Measurements from ENCODE around the gene RAB5IF.
"Not testable (repeated sequence)": the region's sequence is repeated elsewhere in the genome, so short reads cannot be mapped to it uniquely, and the experiment has no call there.

RAB5IF gene

DNA sequence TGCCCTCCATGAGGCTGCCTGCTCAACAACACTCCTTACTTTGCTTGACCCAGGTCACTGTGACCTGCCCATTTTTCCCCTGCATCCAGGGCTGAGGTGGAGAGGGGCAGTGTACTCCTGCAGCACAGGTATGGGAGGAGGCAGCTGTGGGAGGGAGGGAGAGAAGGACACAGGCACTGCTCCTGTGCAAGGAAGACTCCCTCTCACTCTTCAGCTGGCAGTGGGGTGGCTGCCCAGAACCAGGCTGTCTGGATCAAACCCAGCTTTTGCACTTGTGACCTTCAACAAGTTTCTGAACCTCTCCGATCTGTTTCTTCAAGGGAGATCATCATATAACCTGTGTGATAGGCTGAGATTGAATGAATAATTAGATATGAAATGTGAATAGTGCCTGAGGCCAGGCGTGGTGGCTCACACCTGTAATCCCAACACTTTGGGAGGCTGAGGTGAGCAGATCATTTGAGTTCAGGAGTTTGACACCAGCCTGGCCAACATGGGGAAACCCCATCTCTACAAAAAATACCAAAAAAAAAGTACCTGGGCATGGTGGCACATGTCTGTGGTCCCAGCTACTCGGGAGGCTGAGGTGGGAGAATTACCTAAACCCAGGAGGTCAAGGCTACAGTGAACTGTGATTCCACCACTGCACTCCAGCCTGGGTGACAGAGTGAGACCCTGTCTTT is 18.1 kb upstream of the RAB5IF start:
- no peak for DNase-seq

- no peak for DNase-seq
These were observed 14.3 kb upstream of the RAB5IF start for GRCh38 chr20:36591281-36591680.

- no peak for DNase-seq
These were observed 13.5 kb upstream of the RAB5IF start for GRCh38 chr20:36591854-36592641.

GRCh38 chr20:36593347-36593929 is 12.1 kb upstream of the RAB5IF start:
- DNase-seq: no peak

DNA sequence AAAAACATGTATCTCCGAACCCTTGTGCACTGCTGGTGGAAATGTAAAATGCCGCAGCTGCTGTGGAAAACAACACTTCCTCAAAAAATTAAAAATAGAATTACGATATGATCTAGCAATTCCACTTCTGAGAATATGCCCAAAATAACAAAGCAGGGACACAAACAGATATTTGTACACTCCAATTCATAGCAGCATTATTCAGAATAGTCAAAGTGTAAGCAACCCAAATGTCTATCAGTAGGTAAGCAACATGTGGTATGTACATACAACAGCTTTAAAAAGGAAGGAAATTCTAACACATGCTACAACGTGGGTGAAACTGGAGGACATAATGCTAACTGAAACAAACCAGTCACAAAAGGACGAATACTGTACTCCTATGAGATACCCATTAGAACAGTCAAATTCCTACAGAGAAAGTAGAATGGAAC is 5.7 kb upstream of the RAB5IF start:
- DNase-seq: no peak

DNA sequence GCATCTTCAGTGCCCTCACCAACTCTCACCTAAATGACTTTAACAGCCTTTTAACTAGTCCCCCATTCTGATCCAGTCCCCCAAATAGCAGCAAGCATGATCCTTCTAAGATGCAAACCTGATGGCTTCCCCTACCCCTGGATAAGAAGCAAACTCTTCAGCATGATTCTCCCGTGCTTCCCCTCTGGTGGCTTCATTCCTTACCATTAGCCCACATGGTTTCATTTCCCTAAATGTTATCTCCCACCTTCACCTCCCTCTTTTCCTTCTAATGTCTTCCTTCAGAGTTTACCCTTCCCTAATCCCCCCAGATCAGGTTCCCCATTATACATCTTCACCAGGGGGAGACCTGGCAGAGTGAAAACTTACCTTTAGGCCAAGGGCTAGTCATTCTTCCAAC is 4.0 kb upstream of the RAB5IF start:
- no peak for DNase-seq

DNA sequence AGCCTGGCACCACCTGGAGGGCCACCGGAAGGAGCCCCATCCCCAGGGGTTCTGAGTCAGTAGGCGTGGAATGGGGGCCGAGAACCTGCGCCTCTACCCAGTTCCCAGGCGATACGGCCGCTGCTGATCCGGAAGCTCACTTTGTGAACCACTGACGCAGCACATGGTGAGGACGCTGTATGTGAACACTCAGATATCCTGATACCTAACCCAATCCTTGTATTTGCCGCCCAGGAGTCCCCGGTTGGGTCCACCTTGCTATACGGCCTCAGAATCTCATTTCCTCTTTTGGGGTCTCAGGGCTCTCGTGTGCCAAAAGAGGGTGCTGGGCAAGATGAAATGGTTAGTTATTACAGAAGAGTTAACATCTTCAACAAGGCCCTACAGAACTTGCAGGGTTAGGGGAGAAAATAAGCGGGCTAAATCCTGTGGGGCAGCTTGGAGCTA is 604 bp upstream of the RAB5IF start:
- DNase-seq: no peak

- no peak for DNase-seq
These were observed 833 bp downstream of the RAB5IF start for GRCh38 chr20:36606158-36607066.

DNA sequence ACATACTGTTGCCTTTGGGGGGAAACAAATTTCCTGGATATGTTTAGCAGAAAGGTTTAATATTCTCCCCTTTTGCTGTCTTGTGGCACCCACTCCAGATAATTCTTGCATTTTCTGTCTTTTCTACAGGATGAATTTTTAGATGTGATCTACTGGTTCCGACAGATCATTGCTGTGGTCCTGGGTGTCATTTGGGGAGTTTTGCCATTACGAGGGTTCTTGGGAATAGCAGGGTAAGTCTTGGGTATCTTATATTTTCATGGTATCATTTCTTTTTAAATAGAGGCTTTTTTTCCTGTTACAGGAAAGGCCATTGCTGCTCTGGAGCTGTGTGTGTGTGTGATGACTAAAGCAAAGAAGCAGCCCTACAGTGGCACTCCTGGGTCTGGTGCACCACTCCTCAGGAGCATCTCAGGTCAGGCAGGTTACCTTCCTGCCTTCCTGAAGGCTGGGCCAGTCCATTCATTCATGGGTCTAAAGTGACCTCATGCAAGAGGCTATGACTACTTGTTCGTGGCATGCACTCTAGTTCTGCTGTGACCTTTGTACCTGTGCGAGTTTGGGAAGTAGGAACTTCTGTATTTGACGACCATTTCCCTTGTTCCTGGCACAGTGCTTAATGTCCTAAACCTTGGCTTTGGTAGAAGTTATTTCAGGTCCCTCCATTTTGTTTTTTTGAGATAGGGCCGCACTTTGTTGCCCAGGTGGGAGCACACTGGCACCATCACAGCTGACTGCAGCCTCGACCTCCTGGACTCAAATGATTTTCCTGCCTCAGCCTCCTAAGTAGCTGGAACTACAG is 2.2 kb downstream of the RAB5IF start:
- DNase-seq: no peak

- DNase-seq: not testable (repeated sequence)
These were observed 2.8 kb downstream of the RAB5IF start for GRCh38 chr20:36608388-36608728.

GRCh38 chr20:36611625-36612024 is 6.0 kb downstream of the RAB5IF start:
- no peak for DNase-seq

- DNase-seq: no peak
These were observed 8.4 kb downstream of the RAB5IF start for GRCh38 chr20:36613974-36614373.

DNA sequence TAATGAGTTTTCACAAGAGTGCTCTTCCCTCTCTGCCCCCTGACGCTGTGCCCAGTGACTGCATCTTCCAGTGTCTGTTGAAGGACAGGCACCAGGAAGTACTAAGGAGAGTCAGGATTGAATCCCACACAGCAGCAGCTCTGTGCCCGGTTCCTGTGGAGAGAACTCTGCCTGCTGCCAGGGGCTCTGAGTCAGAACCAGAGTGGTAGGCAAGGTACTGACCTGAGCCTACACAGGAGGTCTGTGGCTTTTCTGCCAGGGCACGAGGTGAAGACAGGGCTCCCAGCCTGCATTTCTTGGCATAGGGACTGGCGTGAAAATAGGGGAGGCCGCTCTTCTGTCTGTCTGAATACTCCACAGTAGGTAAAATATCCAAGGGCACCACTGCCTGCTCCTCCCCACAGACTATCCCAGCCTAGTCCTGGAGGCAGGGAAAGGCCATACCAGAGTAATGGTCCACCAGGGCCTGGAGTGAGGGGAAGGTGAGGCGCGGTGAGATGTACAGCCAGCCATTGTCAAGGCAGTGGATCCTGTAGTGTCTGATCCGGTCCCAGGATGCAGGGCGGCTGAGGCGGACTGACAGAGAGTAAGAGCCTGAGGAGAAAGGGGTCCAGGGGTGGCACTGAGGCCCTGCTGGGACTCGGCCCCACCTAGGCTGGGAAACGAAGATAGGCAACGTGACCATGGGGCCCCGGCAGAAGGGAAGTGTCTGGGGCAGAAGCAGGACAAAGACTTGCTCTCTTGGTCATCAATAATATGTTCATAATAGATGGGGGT is 9.4 kb downstream of the RAB5IF start:
- DNase-seq: no peak

- no peak for DNase-seq
These were observed 15.3 kb downstream of the RAB5IF start for GRCh38 chr20:36620917-36621316.

DNA sequence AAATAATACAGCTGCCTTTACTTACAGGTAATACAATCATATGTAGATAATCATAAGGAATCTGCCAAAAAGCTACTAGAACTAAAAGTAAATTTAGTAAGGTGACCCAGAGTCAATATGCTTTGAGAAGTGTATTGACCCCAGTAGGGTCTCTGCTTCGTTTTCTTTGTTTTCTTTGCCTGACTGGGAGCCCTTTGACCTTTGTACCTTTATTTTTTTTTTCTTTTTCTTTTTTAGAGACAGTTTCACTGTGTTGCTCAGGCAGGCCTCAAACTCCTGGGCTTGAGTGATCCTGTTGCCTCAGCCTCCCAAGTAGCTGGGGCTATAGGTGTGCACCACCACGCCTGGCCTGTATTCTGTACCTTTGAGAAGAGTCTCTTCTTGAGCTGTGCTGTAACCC is 17.9 kb downstream of the RAB5IF start:
- DNase-seq: no peak

GRCh38 chr20:36624068-36624943 is 18.7 kb downstream of the RAB5IF start:
- DNase-seq: peak; percentile 16

DNA sequence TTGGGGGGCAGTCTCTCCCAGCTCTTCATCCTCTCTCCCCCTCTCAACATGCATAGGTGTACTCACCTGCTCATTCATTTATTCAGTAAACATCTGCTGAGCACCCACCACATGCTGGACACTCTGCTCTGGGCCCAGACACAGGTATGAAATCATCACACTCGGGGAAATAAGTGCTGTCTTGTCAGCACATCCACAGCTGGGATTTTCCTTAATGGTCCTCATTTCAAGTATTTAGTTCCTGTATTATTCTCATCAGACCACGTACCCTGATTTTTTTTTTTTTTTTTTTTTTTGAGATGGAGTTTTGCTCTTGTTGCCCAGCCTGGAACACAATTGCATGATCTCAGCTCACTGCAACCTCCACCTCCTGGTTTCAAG is 19.4 kb downstream of the RAB5IF start:
- DNase-seq: no peak

DNA sequence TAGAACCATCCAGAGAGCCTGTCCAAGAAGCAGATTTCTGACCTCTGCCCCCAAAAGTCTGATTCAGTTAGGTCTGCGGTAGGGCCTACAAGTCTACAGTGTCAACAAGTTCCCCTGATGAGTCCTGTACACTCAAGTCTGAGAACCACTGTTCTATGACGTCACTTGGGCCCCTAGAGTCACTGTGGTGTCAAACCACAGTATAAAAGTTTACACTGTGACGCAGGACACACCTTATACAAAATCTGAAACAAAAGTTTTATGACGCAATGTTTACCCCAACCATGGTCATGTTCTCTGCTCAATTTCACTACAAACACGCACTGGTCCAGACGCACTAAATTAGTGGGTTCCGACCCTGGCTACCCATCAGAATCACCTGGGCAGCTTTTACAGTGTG is 22.5 kb downstream of the RAB5IF start:
- DNase-seq: no peak

DNA sequence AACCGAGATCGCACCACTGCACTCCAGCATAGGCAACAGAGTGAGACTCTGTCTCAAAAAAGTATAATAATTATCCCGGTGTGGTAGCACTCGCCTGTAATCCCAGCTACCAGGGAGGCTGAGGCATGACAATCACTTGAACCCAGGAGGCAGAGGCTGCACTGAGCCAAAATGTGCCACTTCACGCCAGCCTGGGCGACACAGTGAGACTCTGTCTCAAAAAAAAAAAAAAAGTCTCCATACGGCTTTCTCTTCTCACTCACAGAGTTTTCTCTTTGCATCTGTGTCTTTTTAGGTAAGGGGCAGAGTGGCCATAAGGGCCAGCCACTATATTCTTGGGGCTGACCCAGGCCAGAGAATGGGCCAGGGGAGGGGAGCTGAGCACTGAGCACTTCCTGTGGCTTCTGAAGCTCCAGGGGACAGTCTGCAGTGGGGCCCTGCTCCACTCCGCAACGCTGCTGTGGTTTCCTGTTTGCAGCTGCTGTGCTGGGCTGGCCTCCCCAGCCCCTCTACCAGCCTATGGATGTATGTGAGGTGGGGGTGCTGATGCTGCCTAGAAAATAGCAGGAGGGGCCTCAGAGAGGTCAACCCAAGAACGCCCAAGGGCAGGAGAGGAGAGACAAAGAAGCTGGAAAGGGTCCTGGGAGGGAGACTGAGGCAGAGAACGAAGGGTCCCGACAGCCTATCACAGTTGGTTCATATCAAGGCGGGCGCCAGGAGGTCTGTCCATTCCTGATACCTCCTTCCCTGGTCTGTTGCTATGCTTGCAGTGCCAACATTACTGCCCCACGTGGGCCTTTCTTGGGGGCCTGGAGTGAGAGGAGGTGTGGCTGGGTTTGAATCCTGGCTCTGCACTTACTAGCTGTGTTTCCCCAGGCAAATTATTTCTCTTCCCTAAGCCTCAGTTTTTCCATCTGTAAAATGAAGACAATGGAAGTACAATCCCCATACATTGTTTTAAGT is 24.4 kb downstream of the RAB5IF start:
- DNase-seq: no peak
